CD4-positive, alpha-beta T cell treated with Interleukin-4 for 4 hours (primary cell): Measurements from ENCODE around the gene CALHM3.
A peak's percentile ranks its signal among the peaks of the same experiment; 100 is the strongest.

Experiments
- DNase-seq: peaks from one replicate; pipeline ENCODE4 v3.0.0-alpha.2; 2020

Gene CALHM3

DNA sequence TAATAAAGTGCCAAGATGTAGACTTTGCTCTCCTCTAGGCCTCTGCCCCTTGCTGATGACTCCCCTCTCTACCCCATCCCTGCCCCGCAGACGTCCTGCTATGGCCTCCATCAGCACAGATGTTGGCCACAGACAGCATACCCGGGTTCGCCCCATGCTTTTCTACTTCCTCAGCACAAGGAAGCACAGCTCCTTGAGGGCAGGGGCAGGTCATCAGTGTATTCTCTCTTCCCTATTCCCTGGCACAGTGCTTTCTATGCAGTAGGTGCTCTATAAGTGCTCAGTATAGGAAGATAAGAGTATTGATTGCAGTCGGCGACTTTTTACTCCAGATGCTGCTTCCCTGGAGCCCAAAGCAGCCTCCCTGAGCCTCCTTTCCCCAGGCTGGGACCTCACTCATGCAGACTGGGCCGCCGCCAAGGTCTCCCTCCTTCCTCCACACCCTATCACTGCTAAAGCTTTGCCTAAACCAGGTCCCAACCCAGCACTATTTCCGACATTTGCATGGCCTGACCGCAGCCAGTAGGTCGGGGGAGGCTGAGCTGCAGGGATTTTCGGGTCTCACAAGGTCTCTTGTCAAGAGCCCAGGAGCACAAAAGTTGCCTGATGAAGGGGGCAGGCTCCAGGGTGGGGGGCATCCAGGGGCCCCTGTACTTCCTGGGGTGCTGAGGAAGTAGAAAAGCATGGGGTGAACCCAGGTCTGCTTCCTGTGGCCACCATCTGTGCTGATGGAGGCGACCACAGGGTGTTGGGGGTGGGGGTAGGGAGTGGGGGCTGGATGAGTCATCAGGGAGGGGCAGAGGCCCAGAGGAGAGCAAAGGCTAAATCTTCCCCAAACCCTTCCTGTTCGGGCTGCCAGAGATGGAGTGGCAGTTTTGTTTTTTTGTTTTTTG is 8.0 kb downstream of the CALHM3 start:
- DNase-seq = peak; percentile 88

GRCh38 chr10:103469201-103469600 is 9.8 kb downstream of the CALHM3 start:
- DNase-seq = no peak

DNA sequence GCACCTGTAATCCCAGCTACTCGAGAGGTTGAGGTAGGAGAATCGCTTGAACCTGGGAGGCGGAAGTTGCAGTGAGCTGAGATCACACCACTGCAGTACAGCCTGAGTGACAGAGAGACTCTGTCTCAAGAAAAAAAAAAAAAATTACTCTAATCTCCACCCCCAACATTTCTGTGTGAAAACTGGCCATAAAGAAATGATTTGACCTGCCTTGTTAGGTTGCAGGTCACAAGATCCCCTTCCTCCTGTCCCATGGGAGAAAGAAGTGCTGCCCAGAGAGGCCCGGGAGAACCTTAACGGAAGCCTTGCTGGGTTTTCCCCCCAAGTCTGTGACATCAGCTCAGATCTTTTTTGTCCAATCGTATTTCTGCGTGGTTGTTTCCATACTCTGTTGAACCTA is 11.6 kb downstream of the CALHM3 start:
- DNase-seq = no peak

GRCh38 chr10:103466734-103467133 is 12.3 kb downstream of the CALHM3 start:
- DNase-seq = no peak

- DNase-seq = no peak
Measured at GRCh38 chr10:103465411-103466179, 13.4 kb downstream of the CALHM3 start.

- no peak for DNase-seq
Measured at GRCh38 chr10:103463499-103463898, 15.5 kb downstream of the CALHM3 start.

GRCh38 chr10:103459615-103460014 is 19.4 kb downstream of the CALHM3 start:
- DNase-seq = no peak

- DNase-seq = no peak
Measured at GRCh38 chr10:103458720-103459119, 20.3 kb downstream of the CALHM3 start, which contains the start of gene CALHM1. TSS of gene CALHM1 (minus strand) at chr10:103458900. CDS start at chr10:103458751, 149 bp downstream.

DNA sequence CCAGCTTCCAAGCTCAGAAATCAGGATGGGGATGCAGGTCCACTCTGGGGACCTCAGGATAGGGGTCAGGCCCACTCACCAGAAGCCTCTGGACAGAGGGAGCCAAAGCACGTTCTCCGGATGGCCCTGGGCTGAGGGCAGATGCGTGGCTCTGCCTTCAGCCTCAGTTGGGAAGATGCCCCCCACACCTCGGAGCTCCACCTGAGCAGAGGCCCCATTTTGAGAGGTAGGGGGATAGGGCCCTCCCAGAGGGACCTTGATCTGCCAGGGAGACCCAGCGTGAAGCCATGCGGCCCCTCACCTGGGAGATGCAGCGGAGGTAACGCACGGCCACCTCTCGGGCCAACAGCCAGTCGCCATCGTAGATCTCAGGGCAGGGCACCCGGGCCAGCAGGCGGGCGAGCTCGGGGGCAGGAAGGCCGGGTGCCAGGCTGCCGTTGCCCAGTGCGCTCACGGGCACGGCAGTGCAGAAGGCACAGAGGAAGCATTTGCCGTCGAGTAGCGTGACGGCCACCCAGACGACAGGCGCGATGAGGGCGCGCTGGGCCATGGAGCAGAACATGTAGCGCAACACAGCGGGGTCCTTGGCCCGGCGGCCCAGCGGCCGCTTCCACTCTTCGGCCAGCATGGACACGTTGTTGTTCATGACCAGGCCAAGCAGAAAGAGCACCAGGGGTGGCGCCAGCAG is 21.0 kb downstream of the CALHM3 start:
- no peak for DNase-seq

- DNase-seq = no peak
Measured at GRCh38 chr10:103457176-103457712, 21.8 kb downstream of the CALHM3 start.

GRCh38 chr10:103456074-103456660 is 22.9 kb downstream of the CALHM3 start:
- DNase-seq = no peak

GRCh38 chr10:103455235-103455634 is 23.8 kb downstream of the CALHM3 start:
- no peak for DNase-seq

DNA sequence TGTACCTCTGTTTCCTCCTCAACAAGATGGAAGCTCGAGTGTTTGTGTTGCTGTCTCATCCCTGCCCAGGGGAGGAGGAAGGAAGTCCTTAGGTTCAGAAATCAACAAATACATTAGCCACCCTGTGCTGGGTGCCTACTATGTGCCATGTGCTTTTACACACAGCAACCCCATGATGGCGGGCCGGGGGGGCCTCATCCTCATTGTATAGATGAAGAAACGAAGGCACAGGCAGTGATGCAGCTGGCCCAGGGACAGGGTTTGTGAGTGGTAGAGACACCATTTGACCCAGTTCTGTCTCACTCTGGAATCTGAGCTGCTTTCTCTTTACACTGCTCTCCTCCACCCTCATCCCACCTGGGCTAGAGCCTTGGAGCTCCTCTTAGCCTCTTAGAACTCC is 25.0 kb downstream of the CALHM3 start:
- DNase-seq = no peak

GRCh38 chr10:103452506-103453230 is 26.4 kb downstream of the CALHM3 start:
- DNase-seq = no peak

DNA sequence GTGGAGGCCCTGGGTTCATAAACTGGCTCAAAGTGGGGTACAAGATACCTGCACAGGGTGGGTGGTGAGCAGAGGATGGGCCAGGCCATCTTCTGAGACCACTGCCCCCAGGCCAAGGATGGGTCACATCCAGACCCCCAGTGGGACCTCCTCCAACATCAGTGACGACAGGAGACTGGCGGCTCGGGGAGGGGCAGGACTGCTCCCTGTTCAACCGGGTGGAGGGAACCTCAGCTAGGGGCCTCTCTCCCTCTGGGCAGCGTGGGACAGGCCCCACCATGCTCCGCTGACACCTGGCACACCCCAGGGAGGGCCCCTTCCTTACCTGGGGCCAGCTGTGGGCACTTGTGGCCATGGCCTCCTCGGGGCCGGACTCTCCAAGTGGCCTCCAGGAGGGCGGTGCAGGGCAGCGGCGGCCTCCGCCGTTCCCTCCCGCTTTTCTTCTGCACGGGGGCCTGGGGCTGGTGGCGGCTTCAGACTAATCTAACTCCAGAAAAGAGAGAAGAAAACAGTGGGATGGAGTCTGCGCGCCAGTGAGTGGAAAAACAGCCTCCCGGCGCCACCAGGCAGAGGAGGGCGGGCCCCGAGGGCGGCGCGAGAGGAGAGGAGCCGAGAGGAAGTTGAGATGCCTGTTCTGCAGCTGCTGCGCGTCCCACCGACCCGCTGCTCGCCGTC is 27.1 kb downstream of the CALHM3 start, which contains the start of gene CALHM2:
Gene CALHM2 (minus strand): TSS at position 540 of the 675 bp plus-strand sequence. CDS start 2,429 bp downstream, outside the sequence.
- DNase-seq = peak; percentile 56

GRCh38 chr10:103451091-103451813 is 27.8 kb downstream of the CALHM3 start:
- peak; percentile 56 for DNase-seq

GRCh38 chr10:103450201-103450695 is 28.8 kb downstream of the CALHM3 start:
- DNase-seq = no peak

GRCh38 chr10:103449208-103450144 is 29.6 kb downstream of the CALHM3 start:
- DNase-seq = no peak

- DNase-seq = no peak
Measured at GRCh38 chr10:103448746-103449145, 30.3 kb downstream of the CALHM3 start.
